K562 treated with DMSO at 1 percent for 4 hours (cell line): Measurements from ENCODE around the gene ABCD2. TPM values are rescaled to one million over a fixed set of nuclear protein-coding genes. Genes with fewer than 3 reads are reported as not detected.

Experiments used
- total RNA-seq: library from RNA; unstranded; fragments of 300-600 nt; gene quantifications from 2 replicates; pipeline ENCODE4 v1.2.3, GENCODE V29; 2022; ENCODE audit not compliant: insufficient read depth

The ABCD2 gene
- 0.11 and 0.18 TPM in 2 replicates for total RNA-seq

GRCh38 chr12:39619660-39620433, at the start of gene ABCD2:
Gene ABCD2 (minus strand): TSS chr12:39619803. CDS start chr12:39619615, 188 bp downstream.

Other genes starting within 250 kb of the ABCD2 start
- gene KIF21A, start 176.7 kb downstream of the ABCD2 start, total RNA-seq, result 15.7 and 16.6 TPM in 2 replicates